HCT116 (cell line): ENCODE measurements around the gene CCR2.

Source experiments
- EGR1 ChIP-seq: IDR thresholded peaks from 2 replicates; pipeline ENCODE4 v1.6.1; 2012; ENCODE audit warnings: low read depth
- POLR2AphosphoS5 ChIP-seq: IDR thresholded peaks from 2 replicates; pipeline ENCODE4 v1.6.1; 2011; ENCODE audit warnings: mild to moderate bottlenecking, low read depth, low read length, moderate library complexity
- RAD21 ChIP-seq: IDR thresholded peaks from 2 replicates; pipeline ENCODE4 v1.6.1; 2012; ENCODE audit warnings: low read depth, mild to moderate bottlenecking
- TCF7L2 ChIP-seq: IDR thresholded peaks from 2 replicates; pipeline ENCODE4 v1.7.0; 2011; ENCODE audit warnings: borderline replicate concordance, inconsistent platforms; ENCODE audit not compliant: insufficient read depth, insufficient read length; ENCODE audit errors: extremely low read depth
- ZNF274 ChIP-seq: fragments of 200-500 bp; sonication (Bioruptor generic); IDR thresholded peaks from 2 replicates; pipeline ENCODE4 v1.6.1; 2014; ENCODE audit warnings: mild to moderate bottlenecking, low read depth, low read length, inconsistent platforms
- TF ChIP-seq, protein P1 (sequence below), 3 experiments: fragments of 200-600 bp in 1 of 3; sonication (generic) in 1 of 3; IDR thresholded peaks in 2 of 3; conservative IDR thresholded peaks in 1 of 3; 2 replicates each; pipeline ENCODE4 v1.5.1; 2012 to 2017; ENCODE audit warnings: low read depth in 2 of 3, low read length in 2 of 3, antibody characterized with exemption in 1 of 3, borderline replicate concordance in 1 of 3, control low read depth in 1 of 3, mild to moderate bottlenecking in 1 of 3, mixed read lengths in 1 of 3, mixed run types in 1 of 3, moderate library complexity in 1 of 3; ENCODE audit not compliant: insufficient read depth in 1 of 3
- TF ChIP-seq, protein P2 (sequence below): IDR thresholded peaks from 2 replicates; pipeline ENCODE4 v1.6.1; 2012
- TF ChIP-seq, protein P3 (sequence below): IDR thresholded peaks from 2 replicates; pipeline ENCODE4 v1.6.1; 2012
- TF ChIP-seq, protein P4 (sequence below): IDR thresholded peaks from 2 replicates; pipeline ENCODE4 v1.6.1; 2011; ENCODE audit warnings: mild to moderate bottlenecking, low read length, moderate library complexity; ENCODE audit not compliant: insufficient replicate concordance; ENCODE audit errors: extremely low read depth

DNA sequence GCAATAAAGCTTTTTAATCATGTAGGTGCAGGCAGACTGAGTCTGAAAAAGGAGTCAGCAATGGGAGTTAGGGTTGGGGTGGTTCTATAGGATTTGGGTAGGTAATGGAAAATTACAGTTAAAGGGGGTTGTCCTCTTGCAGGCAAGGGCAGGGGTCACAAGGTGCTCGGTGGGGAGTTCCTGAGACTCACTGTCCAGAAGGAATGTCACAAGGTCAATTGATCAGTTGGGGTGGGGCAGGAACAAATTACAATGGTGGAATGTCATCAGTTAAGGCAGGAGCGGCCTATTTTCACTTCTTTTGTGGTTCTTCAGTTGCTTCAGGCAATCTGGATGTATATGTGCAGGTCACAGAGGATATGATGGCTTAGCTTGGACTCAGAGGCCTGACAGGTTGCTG, 39.1 kb downstream of the CCR2 start:
- TF ChIP-seq, protein P1, sequence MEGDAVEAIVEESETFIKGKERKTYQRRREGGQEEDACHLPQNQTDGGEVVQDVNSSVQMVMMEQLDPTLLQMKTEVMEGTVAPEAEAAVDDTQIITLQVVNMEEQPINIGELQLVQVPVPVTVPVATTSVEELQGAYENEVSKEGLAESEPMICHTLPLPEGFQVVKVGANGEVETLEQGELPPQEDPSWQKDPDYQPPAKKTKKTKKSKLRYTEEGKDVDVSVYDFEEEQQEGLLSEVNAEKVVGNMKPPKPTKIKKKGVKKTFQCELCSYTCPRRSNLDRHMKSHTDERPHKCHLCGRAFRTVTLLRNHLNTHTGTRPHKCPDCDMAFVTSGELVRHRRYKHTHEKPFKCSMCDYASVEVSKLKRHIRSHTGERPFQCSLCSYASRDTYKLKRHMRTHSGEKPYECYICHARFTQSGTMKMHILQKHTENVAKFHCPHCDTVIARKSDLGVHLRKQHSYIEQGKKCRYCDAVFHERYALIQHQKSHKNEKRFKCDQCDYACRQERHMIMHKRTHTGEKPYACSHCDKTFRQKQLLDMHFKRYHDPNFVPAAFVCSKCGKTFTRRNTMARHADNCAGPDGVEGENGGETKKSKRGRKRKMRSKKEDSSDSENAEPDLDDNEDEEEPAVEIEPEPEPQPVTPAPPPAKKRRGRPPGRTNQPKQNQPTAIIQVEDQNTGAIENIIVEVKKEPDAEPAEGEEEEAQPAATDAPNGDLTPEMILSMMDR (IDR thresholded peaks at IDR 0.05 in 2 of 3, conservative IDR thresholded peaks at IDR 0.05 in 1 of 3; ENCODE audit: borderline replicate concordance in 1 of 3, insufficient read depth in 1 of 3, low read depth in 2 of 3, low read length in 2 of 3), result no peak
- TF ChIP-seq, protein P2, sequence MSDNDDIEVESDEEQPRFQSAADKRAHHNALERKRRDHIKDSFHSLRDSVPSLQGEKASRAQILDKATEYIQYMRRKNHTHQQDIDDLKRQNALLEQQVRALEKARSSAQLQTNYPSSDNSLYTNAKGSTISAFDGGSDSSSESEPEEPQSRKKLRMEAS, result no peak
- TF ChIP-seq TCF7L2 (no peak), EGR1 (no peak), ZNF274 (no peak), RAD21 (no peak), POLR2AphosphoS5 (no peak)
- TF ChIP-seq, protein P3, sequence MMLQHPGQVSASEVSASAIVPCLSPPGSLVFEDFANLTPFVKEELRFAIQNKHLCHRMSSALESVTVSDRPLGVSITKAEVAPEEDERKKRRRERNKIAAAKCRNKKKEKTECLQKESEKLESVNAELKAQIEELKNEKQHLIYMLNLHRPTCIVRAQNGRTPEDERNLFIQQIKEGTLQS, result no peak
- TF ChIP-seq, protein P4, sequence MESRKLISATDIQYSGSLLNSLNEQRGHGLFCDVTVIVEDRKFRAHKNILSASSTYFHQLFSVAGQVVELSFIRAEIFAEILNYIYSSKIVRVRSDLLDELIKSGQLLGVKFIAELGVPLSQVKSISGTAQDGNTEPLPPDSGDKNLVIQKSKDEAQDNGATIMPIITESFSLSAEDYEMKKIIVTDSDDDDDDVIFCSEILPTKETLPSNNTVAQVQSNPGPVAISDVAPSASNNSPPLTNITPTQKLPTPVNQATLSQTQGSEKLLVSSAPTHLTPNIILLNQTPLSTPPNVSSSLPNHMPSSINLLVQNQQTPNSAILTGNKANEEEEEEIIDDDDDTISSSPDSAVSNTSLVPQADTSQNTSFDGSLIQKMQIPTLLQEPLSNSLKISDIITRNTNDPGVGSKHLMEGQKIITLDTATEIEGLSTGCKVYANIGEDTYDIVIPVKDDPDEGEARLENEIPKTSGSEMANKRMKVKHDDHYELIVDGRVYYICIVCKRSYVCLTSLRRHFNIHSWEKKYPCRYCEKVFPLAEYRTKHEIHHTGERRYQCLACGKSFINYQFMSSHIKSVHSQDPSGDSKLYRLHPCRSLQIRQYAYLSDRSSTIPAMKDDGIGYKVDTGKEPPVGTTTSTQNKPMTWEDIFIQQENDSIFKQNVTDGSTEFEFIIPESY, result no peak
